GM18507 (cell line): ENCODE data around the gene ANKS1A.
"Not testable (repeated sequence)": the region's sequence is repeated elsewhere in the genome, so short reads cannot be mapped to it uniquely, and the experiment has no call there.

Experiments used
- DNase-seq: peaks from one replicate; pipeline ENCODE4 v3.0.0; 2011; ENCODE audit warnings: low read depth; ENCODE audit not compliant: insufficient read length; ENCODE audit errors: extremely low spot score
- FAIRE-seq: peaks from 2 replicates; lab custom pipeline; 2011; peaks lifted over from hg19 to GRCh38; lab: Jason Lieb, UNC

The ANKS1A gene

DNA sequence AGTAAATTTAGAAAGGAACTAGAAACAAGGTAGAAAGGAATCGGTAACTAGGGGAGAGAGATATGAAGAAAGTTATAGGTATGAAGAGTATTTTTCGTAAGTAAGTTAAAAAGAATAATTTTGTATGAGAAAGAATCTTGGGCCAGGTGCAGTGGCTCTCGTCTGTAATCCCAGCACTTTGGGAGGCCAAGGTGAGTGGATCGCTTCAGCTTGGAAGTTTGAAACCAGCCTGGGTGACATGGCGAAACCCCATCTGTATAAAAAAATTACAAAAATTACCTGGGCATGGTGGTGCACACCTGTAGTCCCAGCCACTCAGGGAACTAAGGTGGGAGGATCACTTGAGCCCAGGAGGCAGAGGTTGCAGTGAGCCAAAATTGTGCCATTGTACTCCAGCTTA is 210.1 kb downstream of the ANKS1A start:
- FAIRE-seq (no peak), DNase-seq (no peak)

GRCh38 chr6:35105078-35105477 is 216.0 kb downstream of the ANKS1A start:
- no peak for FAIRE-seq
- no peak for DNase-seq

DNA sequence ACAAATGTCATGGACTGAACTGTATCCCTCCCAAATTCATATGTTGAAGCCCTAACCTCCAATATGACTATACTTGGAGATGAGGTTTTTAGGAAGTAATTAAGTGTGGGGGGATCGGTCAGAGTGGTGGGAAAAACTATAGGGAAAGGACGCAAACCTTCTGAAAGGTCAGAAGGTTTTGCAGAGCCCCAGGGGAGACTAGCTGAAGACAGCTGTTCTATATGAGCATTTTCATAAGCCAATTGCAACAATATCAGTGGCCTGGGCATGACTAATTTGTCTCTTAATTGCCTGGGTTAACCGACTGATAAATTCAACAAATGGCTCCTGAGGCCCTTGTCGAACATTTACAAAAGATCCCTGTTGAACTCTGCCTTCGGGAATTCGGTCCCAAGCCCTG is 217.0 kb downstream of the ANKS1A start:
- DNase-seq, FAIRE-seq: not testable (repeated sequence)

DNA sequence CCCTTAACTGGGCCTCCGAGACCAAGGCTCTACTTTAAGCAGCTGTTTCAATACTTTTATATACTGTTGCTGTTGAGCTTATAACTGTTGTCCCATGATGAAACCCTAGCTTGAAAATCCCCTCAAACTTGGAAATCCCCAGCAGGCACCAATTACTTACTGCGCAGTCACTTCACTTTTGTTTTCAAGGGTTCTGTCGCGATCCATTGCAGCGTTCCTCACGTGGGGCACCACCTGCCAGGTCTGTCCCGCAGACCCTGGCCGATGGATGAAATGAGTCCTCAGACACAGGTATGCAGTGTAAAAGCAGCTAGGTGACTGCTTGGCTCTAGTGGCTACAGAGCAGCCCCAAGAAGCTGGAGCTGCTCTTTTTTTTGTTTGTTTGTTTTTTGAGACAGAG is 218.2 kb downstream of the ANKS1A start:
- not testable (repeated sequence) for DNase-seq
- peak; percentile 58 for FAIRE-seq

DNA sequence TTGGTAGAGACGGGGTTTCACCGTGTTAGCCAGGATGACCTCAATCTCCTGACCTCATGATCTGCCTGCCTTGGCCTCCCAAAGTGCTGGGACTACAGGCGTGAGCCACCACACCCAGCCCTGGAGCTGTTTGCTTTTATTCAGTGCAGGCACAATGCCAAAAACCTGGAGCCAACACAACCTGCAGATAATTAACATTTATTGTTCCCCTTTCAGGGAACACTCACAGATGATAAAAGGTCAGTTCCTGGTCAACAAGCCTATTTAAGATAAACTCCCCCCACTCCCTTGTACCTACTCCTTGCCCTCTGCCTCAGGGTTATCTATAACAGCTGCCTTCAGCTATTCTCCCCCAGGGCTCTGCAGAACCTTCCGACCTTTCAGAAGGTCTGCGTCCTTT is 218.7 kb downstream of the ANKS1A start:
- FAIRE-seq, DNase-seq: not testable (repeated sequence)

DNA sequence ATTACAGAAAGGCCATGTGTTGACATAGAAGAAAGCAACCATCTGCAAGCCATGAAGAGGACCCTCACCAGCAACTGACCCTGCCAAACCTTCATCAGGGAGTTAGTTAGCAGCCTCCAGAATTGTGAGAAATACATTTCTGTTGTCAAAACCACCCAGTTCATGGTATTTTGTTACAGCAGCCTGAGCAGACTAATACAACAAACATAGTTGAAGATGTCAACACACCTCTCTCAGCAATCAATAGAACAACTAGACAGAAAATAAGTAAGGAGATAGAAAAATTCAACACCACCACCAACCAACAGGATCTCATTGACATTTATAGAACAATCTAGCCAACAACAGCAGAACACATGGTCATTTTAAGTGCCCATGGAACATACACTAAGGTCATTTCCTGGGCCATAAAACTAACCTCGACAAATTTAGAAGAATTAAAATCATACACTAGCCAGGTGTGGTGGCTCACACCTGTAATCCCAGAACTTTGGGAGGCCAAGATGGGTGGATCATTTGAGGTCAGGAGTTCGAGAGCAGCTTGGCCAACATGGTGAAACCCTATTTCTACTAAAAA is 219.3 kb downstream of the ANKS1A start:
- DNase-seq (no peak), FAIRE-seq (no peak)

- FAIRE-seq (no peak), DNase-seq (no peak)
These were observed 231.7 kb downstream of the ANKS1A start for GRCh38 chr6:35120746-35121145.

- no peak for FAIRE-seq
- DNase-seq, result no peak
These were observed 235.3 kb downstream of the ANKS1A start for GRCh38 chr6:35124356-35124755.

DNA sequence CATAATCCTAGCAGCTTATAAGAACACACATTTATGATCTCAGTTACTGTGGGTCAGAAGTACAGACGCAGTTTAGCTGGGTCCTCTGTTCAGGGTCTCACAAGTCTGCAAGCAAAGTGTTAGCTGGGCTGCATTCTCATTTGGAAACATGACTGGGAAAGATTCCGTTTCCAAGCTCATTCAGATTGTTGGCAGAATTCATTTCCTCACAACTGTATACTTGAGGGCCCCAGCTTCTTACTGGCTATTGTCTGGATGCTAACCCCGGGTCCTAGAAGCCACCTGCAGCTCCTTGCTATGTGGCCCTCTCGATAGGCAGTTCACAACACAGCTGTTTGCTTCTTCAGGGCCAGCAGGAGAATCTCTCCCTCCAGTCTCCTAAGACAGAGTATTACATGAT is 239.0 kb downstream of the ANKS1A start:
- DNase-seq (no peak), FAIRE-seq (no peak)

DNA sequence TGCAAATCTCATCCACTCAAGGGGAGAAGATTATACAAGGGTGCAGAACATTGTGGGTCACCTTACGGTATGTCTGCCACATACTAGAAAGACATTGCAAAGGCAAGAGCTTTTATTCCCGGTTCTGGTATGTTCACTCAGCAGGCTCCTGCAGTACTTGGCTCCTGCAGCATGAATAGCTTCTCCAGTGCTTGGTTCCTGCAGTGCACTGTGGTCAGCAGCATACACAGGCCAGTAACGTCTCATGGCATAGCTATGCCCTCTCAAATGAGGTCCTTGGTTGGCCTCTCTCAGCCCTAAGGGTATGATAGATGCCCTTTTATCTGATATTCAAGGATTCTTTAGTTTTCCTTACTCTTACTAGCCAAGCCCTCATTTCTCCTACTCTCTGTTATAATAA is 239.4 kb downstream of the ANKS1A start:
- DNase-seq (no peak), FAIRE-seq (no peak)

GRCh38 chr6:35136185-35136584 is 247.1 kb downstream of the ANKS1A start:
- no peak for FAIRE-seq
- DNase-seq, result no peak

DNA sequence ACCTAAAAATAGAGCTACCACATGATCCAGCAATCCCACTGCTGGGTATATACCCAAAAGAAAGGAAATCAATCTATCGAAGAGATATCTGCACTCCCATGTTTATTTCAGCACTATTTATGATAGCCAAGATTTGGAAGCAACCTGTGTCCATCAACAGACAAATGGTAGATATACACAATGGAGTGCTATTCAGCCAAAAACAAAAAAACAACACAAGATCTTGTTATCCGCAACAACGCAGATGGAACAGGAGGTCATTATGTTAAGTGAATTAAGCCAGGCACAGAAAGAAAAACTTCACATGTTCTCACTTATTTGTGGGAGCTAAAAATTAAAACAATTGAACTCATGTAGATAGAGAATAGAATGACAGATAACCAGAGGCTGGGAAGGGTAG is 249.1 kb downstream of the ANKS1A start:
- not testable (repeated sequence) for FAIRE-seq, DNase-seq

DNA sequence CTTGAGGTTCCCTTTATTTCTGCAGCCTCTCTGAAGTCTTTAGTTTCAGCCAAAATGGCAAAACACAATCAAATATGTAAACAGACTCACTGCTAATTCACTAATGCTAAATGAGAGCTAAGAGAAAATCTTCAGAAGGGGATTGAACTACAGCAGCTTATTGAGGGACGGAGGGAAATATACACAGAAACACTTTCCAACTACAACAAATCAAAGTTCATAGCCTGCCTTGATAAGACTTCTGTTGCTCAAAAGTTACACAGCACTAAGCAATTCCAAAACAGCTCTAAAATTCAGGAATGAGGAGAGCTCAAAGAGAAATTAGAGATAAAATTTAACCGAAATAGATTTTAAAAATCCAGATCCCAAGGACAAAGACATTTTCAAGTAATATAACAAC is 250.4 kb downstream of the ANKS1A start:
- FAIRE-seq, result no peak
- no peak for DNase-seq

DNA sequence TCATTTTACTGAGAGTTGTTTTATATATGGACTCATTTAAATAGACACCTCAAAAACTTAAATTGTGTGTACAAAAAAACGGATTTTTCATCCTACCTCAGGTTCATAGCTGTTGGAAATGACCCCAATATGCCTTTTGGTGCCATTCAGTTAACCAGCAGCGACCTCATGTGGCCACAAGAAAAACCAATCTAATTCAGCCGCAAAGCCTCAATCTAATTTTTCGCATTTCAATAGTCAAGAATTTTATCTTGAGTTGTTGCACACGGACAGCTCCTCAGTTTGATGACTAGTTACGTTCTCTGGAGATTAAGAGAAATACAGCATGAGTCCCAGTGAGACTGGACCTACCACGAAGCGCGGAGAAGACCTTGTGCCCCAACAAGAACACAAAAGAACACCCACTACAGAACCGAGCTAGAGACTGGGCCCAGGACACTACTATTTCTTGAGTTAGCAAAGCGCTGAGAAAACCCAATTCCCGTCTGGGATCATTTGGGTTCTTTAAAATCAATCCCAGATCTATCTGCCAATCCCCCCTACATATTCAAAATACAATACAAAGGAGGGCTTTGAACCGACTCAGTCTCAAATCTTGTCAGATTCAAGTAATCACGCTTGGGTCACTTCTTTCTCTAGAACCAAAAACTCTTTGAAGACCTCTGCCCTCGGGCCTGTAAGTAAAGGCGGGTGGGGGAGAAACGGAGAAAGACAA is 251.0 kb downstream of the ANKS1A start:
- DNase-seq (no peak), FAIRE-seq (peak; percentile 80)

DNA sequence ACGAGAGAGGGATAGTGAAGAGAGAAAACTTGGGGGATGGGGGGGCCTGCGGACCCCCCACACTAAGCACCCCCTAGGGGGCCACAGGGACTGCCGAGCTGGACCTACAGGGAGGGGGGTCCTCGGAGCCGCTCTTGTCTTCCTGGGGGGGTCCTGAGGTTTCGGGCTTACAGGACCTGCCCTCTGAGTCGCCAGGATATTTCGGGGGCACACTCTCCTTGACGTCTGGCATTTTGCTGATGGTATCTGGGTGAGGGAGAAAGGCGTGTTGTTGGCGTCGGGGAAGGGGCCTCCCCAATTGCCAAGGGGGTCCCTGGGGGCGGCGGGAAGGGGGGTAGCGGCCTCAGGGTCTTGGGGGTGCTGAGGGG is 251.6 kb downstream of the ANKS1A start:
- no peak for DNase-seq
- no peak for FAIRE-seq
